Adipose tissue (tissue), 3 donors: ENCODE data around the gene MAPK8. TPM values are rescaled to one million over a fixed set of nuclear protein-coding genes. Genes with fewer than 3 reads are reported as not detected.

Experiments used
- H3K27ac ChIP-seq: one replicate; pipeline ENCODE4 v1.5.1; 2013; ENCODE audit warnings: low read depth, low read length
- WGBS, 3 donors: extraction: QIAGEN DNeasy Blood & Tissue Kit; methylation state at CpG; one replicate each; pipeline ENCODE4 v1.1.7; 2013; 5-methylcytosine and 5-hydroxymethylcytosine counted together
- polyA plus RNA-seq, 3 donors: library from polyadenylated mRNA; stranded (reverse); fragments of 200-250 nt; gene quantifications; one replicate each; pipeline ENCODE4 v1.2.3, GENCODE V29; 2013
- donor health status: healthy with polysubstance abuse.
- donor health status: Bipolar disorder and iron deficiency.
- donor health status: healthy.

Gene MAPK8
- polyA plus RNA-seq, 3 donors = 7.9 to 11.2 (median 8.3) TPM

GRCh38 chr10:48463318-48464003 lies 157.0 kb downstream of the MAPK8 start:
- WGBS, 3 donors = 57 to 74% (median 58%) methylated on average over 7 to 8 of the region's 8 CpGs
- H3K27ac ChIP-seq = no peak overlapping the region

- 76 to 81% (median 81%) methylated on average over 9 of the region's 9 CpGs for WGBS, 3 donors
- no peak overlapping the region for H3K27ac ChIP-seq
Observed at GRCh38 chr10:48464121-48464870, 157.8 kb downstream of the MAPK8 start.

GRCh38 chr10:48464871-48465736 lies 158.6 kb downstream of the MAPK8 start:
- no peak overlapping the region for H3K27ac ChIP-seq
- WGBS, 3 donors = 45 to 67% (median 58%) methylated on average over 27 of the region's 27 CpGs

GRCh38 chr10:48465860-48466521 lies 159.5 kb downstream of the MAPK8 start:
- WGBS, 3 donors = 26 to 62% (median 45%) methylated on average over 42 of the region's 42 CpGs
- H3K27ac ChIP-seq = no peak overlapping the region

- 14 to 63% (median 49%) methylated on average over 39 to 43 of the region's 43 CpGs for WGBS, 3 donors
- H3K27ac ChIP-seq = no peak overlapping the region
Observed at GRCh38 chr10:48466611-48467240, 160.2 kb downstream of the MAPK8 start.

- no peak overlapping the region for H3K27ac ChIP-seq
- 80 to 82% (median 81%) methylated on average over 4 of the region's 4 CpGs for WGBS, 3 donors
Observed at GRCh38 chr10:48467669-48468068, 161.2 kb downstream of the MAPK8 start.

GRCh38 chr10:48468130-48468790 lies 161.8 kb downstream of the MAPK8 start:
- WGBS, 3 donors = 54 to 82% (median 57%) methylated on average over 3 of the region's 3 CpGs
- no peak overlapping the region for H3K27ac ChIP-seq

- 87 to 94% (median 89%) methylated on average over 3 of the region's 3 CpGs for WGBS, 3 donors
- H3K27ac ChIP-seq = no peak overlapping the region
Observed at GRCh38 chr10:48468866-48469511, 162.5 kb downstream of the MAPK8 start.

- 80 to 94% (median 91%) methylated on average over 4 of the region's 4 CpGs for WGBS, 3 donors
- no peak overlapping the region for H3K27ac ChIP-seq
Observed at GRCh38 chr10:48469516-48470020, 163.1 kb downstream of the MAPK8 start.

GRCh38 chr10:48470115-48470892 lies 163.8 kb downstream of the MAPK8 start:
- 49 to 66% (median 52%) methylated on average over 5 of the region's 5 CpGs for WGBS, 3 donors
- no peak overlapping the region for H3K27ac ChIP-seq

GRCh38 chr10:48470893-48471805 lies 164.7 kb downstream of the MAPK8 start:
- 78 to 85% (median 79%) methylated on average over 8 of the region's 8 CpGs for WGBS, 3 donors
- no peak overlapping the region for H3K27ac ChIP-seq

- no peak overlapping the region for H3K27ac ChIP-seq
- 52 to 55% (median 53%) methylated on average over 3 of the region's 3 CpGs for WGBS, 3 donors
Observed at GRCh38 chr10:48472501-48473069, 166.1 kb downstream of the MAPK8 start.

- no peak overlapping the region for H3K27ac ChIP-seq
- 94 to 96% (median 95%) methylated on average over 5 of the region's 5 CpGs for WGBS, 3 donors
Observed at GRCh38 chr10:48473704-48474103, 167.2 kb downstream of the MAPK8 start.

GRCh38 chr10:48474765-48475365 lies 168.4 kb downstream of the MAPK8 start:
- WGBS, 3 donors = 81 to 85% (median 82%) methylated on average over 3 of the region's 3 CpGs
- H3K27ac ChIP-seq = no peak overlapping the region

- 83 to 88% (median 86%) methylated on average over 4 of the region's 4 CpGs for whole genome bisulfite sequencing, 3 donors
Observed at GRCh38 chr10:48475943-48476278, 169.4 kb downstream of the MAPK8 start.

More at GRCh38 chr10:48475943-48476278, 169.4 kb downstream of the MAPK8 start:
- H3K27ac ChIP-seq = no peak overlapping the region
